Measurements from ENCODE around the gene MGME1. TPM values are rescaled to one million over a fixed set of nuclear protein-coding genes. Genes with fewer than 3 reads are reported as not detected.

Gene MGME1
- total and polyA plus RNA-seq, 2 of the 13 experiments (the other 11 are each of a cell fraction or from before 2014, with no cell fraction given): 36.7 to 66.6 TPM

GRCh38 chr20:17965042-17965697 lies 3.6 kb upstream of the MGME1 start (continued):
- TF ChIP-seq ZNF543 (CRISPR knock-in tag; IDR thresholded peaks at IDR 0.05) (peak; percentile 38; the same call in 1 of the 2 replicates), KIAA2018 (CRISPR knock-in tag; IDR thresholded peaks at IDR 0.05; ENCODE audit: borderline replicate concordance) (no peak)

Data from HepG2 (cell line).